K562 (cell line): Measurements from ENCODE around the gene DPP10. TPM values are rescaled to one million over a fixed set of nuclear protein-coding genes. Genes with fewer than 3 reads are reported as not detected.

ENCODE experiments used
- ATAC-seq: fragments of 200-7000 bp; cut with Tn5 transposase; 3 replicates; pipeline ENCODE4 v1.9.1; 2020; ENCODE audit warnings: moderate library complexity
- BruUV-seq: library from RNA; stranded (reverse); fragments of 400-500 nt; replicated peaks from 2 replicates; lab custom pipeline; 2021; lab: Mats Ljungman, UMichigan
- CTCF ChIA-PET: fragments of 300-600 bp; formaldehyde crosslinking; extraction: SDS; loops from one replicate; lab custom pipeline; 2021; ENCODE audit warnings: low intra/inter-chr PET ratio; lab: Yijun Ruan, JAX
- POLR2A ChIA-PET: fragments of 300-600, 350-650 bp; sonication (Branson Sonifier 250); formaldehyde crosslinking; extraction: SDS; loops from one replicate; lab custom pipeline; 2021; ENCODE audit warnings: antibody characterized with exemption, inconsistent platforms; lab: Yijun Ruan, JAX
- DNase-seq, 4 experiments: peaks; one replicate each; pipeline versions ENCODE4 v3.0.0 to v3.0.0-alpha.2; 2011 to 2018; ENCODE audit warnings: low spot score in 3 of 4, mixed read lengths in 3 of 4; ENCODE audit errors: extremely low read depth in 1 of 4
- FAIRE-seq: peaks from 2 replicates; lab custom pipeline; 2011; peaks lifted over from hg19 to GRCh38; lab: Jason Lieb, UNC
- H2AFZ ChIP-seq: 2 replicates; pipeline ENCODE4 v1.6.0; 2011; ENCODE audit warnings: low read depth, low read length, control low read depth, inconsistent platforms
- H3K27ac ChIP-seq: fragments of 200-600 bp; 3 replicates; pipeline ENCODE4 v1.8.0; 2011; ENCODE audit warnings: low read depth, mild to moderate bottlenecking, control low read depth, inconsistent platforms, low read length, moderate library complexity, mixed read lengths; ENCODE audit errors: extremely low read depth
- H3K27me3 ChIP-seq, 2 experiments: fragments of 300-600 bp in 1 of 2; 2 replicates in 1 of 2; 3 replicates in 1 of 2; pipeline versions ENCODE4 v1.6.0 to v1.8.0; 2011; ENCODE audit warnings: inconsistent platforms in 2 of 2, low read length in 2 of 2, mild to moderate bottlenecking in 1 of 2, mixed read lengths in 1 of 2, moderate library complexity in 1 of 2; ENCODE audit not compliant: control insufficient read depth in 2 of 2, insufficient read depth in 2 of 2
- H3K36me3 ChIP-seq: fragments of 300-600 bp; 3 replicates; pipeline ENCODE4 v1.8.0; 2011; ENCODE audit warnings: mild to moderate bottlenecking, low read length, inconsistent platforms; ENCODE audit not compliant: control insufficient read depth, insufficient read depth
- H3K4me1 ChIP-seq, 2 experiments: fragments of 200-600 bp in 1 of 2; replicated peaks in 1 of 2; 2 replicates in 1 of 2; 3 replicates in 1 of 2; pipeline versions ENCODE4 v1.5.1 to v1.8.0; 2011; ENCODE audit warnings: inconsistent platforms in 2 of 2, low read length in 2 of 2, mild to moderate bottlenecking in 1 of 2, mixed read lengths in 1 of 2, moderate library complexity in 1 of 2; ENCODE audit not compliant: control insufficient read depth in 2 of 2, insufficient read depth in 2 of 2
- H3K4me2 ChIP-seq: 2 replicates; pipeline ENCODE4 v1.6.1; 2011; ENCODE audit warnings: low read length, control low read depth, inconsistent platforms, mixed read lengths; ENCODE audit not compliant: insufficient read depth
- H3K4me3 ChIP-seq: fragments of 200-600 bp; sonication (generic), shearing (Covaris generic); 2 replicates; pipeline ENCODE4 v1.5.1; 2016; ENCODE audit warnings: control low read depth, inconsistent platforms
- H3K79me2 ChIP-seq: fragments of 200-600 bp; 3 replicates; pipeline ENCODE4 v1.8.0; 2011; ENCODE audit warnings: low read length, inconsistent platforms; ENCODE audit not compliant: control insufficient read depth, insufficient read depth
- H3K9ac ChIP-seq, 2 experiments: 2 replicates each; pipeline versions ENCODE4 v1.6.0 to v1.6.1; 2011; ENCODE audit warnings: low read depth in 2 of 2, low read length in 2 of 2, control low read depth in 1 of 2, inconsistent platforms in 1 of 2, mild to moderate bottlenecking in 1 of 2, mixed read lengths in 1 of 2; ENCODE audit not compliant: insufficient read depth in 1 of 2
- H3K9me1 ChIP-seq: one replicate; pipeline ENCODE4 v1.6.0; 2011; ENCODE audit warnings: inconsistent platforms, mild to moderate bottlenecking, low read length, moderate library complexity; ENCODE audit not compliant: control insufficient read depth, insufficient read depth
- H3K9me3 ChIP-seq: replicated peaks from 2 replicates; pipeline ENCODE4 v1.5.1; 2011; ENCODE audit warnings: low read depth, low read length, inconsistent platforms; ENCODE audit not compliant: control insufficient read depth, insufficient read depth
- H4K20me1 ChIP-seq: replicated peaks from 2 replicates; pipeline ENCODE4 v1.6.1; 2011; ENCODE audit warnings: low read length, inconsistent platforms, mixed read lengths; ENCODE audit not compliant: control insufficient read depth, insufficient read depth
- CEBPG ChIP-seq, 3 experiments: fragments of 200-800 bp in 1 of 3; sonication (Bioruptor generic) in 1 of 3; sonication (generic) in 1 of 3; formaldehyde crosslinking in 1 of 3; IDR thresholded peaks in 2 of 3; conservative IDR thresholded peaks in 1 of 3; 2 replicates each; pipeline versions ENCODE4 v1.6.1 to v1.8.0; 2016 to 2022; ENCODE audit warnings: missing compliant biosample characterization in 2 of 3, missing genetic modification characterization in 2 of 3, mild to moderate bottlenecking in 1 of 3, missing genetic modification reagents in 1 of 3
- CUX1 ChIP-seq: fragments of 200-800 bp; sonication (Bioruptor generic); IDR thresholded peaks from 2 replicates; pipeline ENCODE4 v1.6.1; 2016; ENCODE audit warnings: missing genetic modification characterization, missing compliant biosample characterization
- in situ Hi-C: fragments of 300-500 bp; cut with MboI; formaldehyde crosslinking; loops from 4 replicates; pipeline ENCODE4 v1.15.0; 2018; ENCODE audit warnings: inconsistent platforms, mixed read lengths
- intact Hi-C: fragments of 100-400 bp; cut with micrococcal nuclease; formaldehyde crosslinking; loops from 2 replicates; pipeline ENCODE4 v1.14.2; 2022
- polyA plus RNA-seq, 8 experiments: library from polyadenylated mRNA; depleted of rRNA in 4 of 8; stranded (reverse) in 5 of 8; unstranded in 3 of 8; fragments of >200 nt; fragmentation: Nextera tagmentation in 2 of 8; fragmentation: Illumina TruSeq in 1 of 8; extraction: Ambion mirVana in 2 of 8; extraction: Trizol in 1 of 8; gene quantifications; 2 replicates each; pipeline versions ENCODE4 v1.2.1 to v1.2.3, GENCODE V29; 2011 to 2014; ENCODE audit warnings: inconsistent platforms in 1 of 8, missing spikeins in 1 of 8
- total RNA-seq, 7 experiments: library from RNA; depleted of rRNA in 6 of 7; stranded (reverse); fragments of >200 nt in 6 of 7; fragmentation: Illumina TruSeq in 2 of 7; extraction: Trizol in 2 of 7; gene quantifications; 2 replicates each; pipeline versions ENCODE4 v1.2.1 to v1.2.3, GENCODE V29; 2011 to 2021; ENCODE audit warnings: low replicate concordance in 1 of 7

The DPP10 gene
- total and polyA plus RNA-seq, 9 of the 15 experiments (the other 6 are each of a cell fraction or from before 2014, with no cell fraction given): not detected

GRCh38 chr2:115359550-115359949, 917.1 kb downstream of the DPP10 start:
- Histone ChIP-seq H4K20me1 (no peaks in the 10 kb centered on the region), H3K79me2 (no peaks in the 10 kb centered on the region), H3K27me3 (no peaks in the 10 kb centered on the region), H3K9me3 (no peaks in the 10 kb centered on the region), H3K4me3 (no peak overlapping the region), H3K27ac (no peak overlapping the region), H3K4me2 (no peak overlapping the region), H2AFZ (no peak overlapping the region), H3K36me3 (no peaks in the 10 kb centered on the region), H3K4me1 (no peaks in the 10 kb centered on the region), H3K9ac (no peak overlapping the region), H3K9me1 (no peaks in the 10 kb centered on the region)
- intact Hi-C loops (no loop called here), in situ Hi-C loops (no loop called here)
- ATAC-seq (no peak), DNase-seq (no peak), FAIRE-seq (no peak)
- TF ChIP-seq CUX1 (CRISPR knock-in tag): no peak
- no peak for TF ChIP-seq CEBPG (CRISPR knock-in tag; IDR thresholded peaks at IDR 0.05)
- TF ChIP-seq CEBPG (tag; conservative IDR thresholded peaks at IDR 0.05 in 1 of 2, IDR thresholded peaks at IDR 0.05 in 1 of 2): peak in 1 of 2 experiments; percentile 54; a peak in 1 of 4 replicates
- ChIA-PET POLR2A (no interaction called here), CTCF (no interaction called here)
- no TSS peak for BruUV-seq
